GM19452 (cell line): ENCODE measurements around the gene SMIM33.
"Not testable (repeated sequence)": the region's sequence is repeated elsewhere in the genome, so short reads cannot be mapped to it uniquely, and the experiment has no call there.

Experiments used
- ATAC-seq: cut with Tn5 transposase; IDR thresholded peaks from one replicate; pipeline ENCODE4 v1.9.1; 2021; ENCODE audit not compliant: unreplicated experiment

Gene SMIM33

GRCh38 chr5:139481580-139482049 is 10.8 kb downstream of the SMIM33 start:
- no peak for ATAC-seq

- no peak for ATAC-seq
Measured at GRCh38 chr5:139482050-139482889, 11.5 kb downstream of the SMIM33 start, which contains the start of gene STING1. STING1 (minus strand) TSS chr5:139482758; CDS start chr5:139481704, 1,054 bp downstream.

- ATAC-seq: not testable (repeated sequence)
Measured at GRCh38 chr5:139482890-139483208, 12.0 kb downstream of the SMIM33 start.

- ATAC-seq: no peak
Measured at GRCh38 chr5:139486201-139486600, 15.4 kb downstream of the SMIM33 start.

GRCh38 chr5:139488260-139488659 is 17.5 kb downstream of the SMIM33 start:
- no peak for ATAC-seq

- no peak for ATAC-seq
Measured at GRCh38 chr5:139492700-139493192, 21.9 kb downstream of the SMIM33 start.

GRCh38 chr5:139494256-139494655 is 23.5 kb downstream of the SMIM33 start:
- ATAC-seq: no peak

GRCh38 chr5:139494832-139495231 is 24.0 kb downstream of the SMIM33 start:
- ATAC-seq: no peak

GRCh38 chr5:139495638-139496435 is 25.0 kb downstream of the SMIM33 start:
- no peak for ATAC-seq

- ATAC-seq: no peak
Measured at GRCh38 chr5:139501381-139501780, 30.6 kb downstream of the SMIM33 start.

- ATAC-seq: not testable (repeated sequence)
Measured at GRCh38 chr5:139503036-139503817, 32.4 kb downstream of the SMIM33 start.

GRCh38 chr5:139503879-139504278 is 33.1 kb downstream of the SMIM33 start:
- ATAC-seq: not testable (repeated sequence)

- not testable (repeated sequence) for ATAC-seq
Measured at GRCh38 chr5:139504722-139505121, 33.9 kb downstream of the SMIM33 start.

GRCh38 chr5:139512786-139513390 is 42.1 kb downstream of the SMIM33 start:
- ATAC-seq: no peak

- ATAC-seq: not testable (repeated sequence)
Measured at GRCh38 chr5:139513434-139513833, 42.6 kb downstream of the SMIM33 start.

GRCh38 chr5:139513852-139514485 is 43.2 kb downstream of the SMIM33 start:
- no peak for ATAC-seq

- no peak for ATAC-seq
Measured at GRCh38 chr5:139514486-139514856, 43.7 kb downstream of the SMIM33 start.

- ATAC-seq: peak; percentile 93
Measured at GRCh38 chr5:139517683-139518564, 47.1 kb downstream of the SMIM33 start.
